Measurements from ENCODE around the gene GRIA3.

GRIA3 gene

DNA sequence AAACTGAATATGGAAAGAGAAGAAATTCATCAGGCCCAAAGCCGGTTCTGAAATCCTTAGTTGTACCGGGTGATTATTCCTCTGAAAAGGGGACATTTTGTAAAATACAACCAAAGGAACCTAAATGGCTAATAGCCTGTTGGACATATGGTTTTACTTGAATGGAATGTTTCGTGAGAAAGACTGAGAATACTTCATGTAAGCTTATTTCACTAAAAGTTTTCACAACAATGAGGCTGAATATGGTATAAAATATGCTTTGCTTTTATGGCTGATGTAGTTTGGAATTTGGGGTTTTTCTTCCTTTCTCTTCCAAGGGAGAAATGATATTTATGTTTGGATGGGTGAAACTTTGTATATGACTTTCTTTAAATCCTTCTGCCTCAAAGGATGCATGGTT is 2.7 kb downstream of the GRIA3 start:
- DNase-seq (ENCODE audit: low read depth) = no peak

DNA sequence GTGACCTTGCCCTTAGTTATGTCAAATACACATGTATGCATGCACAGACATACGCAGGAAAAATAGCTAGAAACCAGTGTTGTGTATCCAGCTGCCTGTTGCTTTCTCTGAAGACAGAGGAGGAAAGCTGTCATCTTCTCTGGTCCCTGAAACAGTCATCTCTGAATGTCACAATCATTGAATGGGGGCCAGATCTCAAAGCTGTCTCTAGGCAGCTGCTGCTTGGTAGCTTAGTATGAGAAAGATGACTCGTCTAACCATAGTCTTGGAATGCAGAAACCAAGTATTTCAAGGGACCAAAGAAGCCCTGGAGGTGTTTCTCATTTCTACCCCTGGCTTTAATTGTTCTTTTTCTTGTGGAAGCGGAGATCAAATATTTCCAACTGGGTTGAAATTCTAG is 4.0 kb downstream of the GRIA3 start:
- in situ Hi-C loops (cut with HindIII; ENCODE audit: low sequenced_read_pairs) = no loop called here
- no peak overlapping the region for H3K4me3 ChIP-seq (ENCODE audit: low read depth, low read length)
- TF ChIP-seq, protein P1, sequence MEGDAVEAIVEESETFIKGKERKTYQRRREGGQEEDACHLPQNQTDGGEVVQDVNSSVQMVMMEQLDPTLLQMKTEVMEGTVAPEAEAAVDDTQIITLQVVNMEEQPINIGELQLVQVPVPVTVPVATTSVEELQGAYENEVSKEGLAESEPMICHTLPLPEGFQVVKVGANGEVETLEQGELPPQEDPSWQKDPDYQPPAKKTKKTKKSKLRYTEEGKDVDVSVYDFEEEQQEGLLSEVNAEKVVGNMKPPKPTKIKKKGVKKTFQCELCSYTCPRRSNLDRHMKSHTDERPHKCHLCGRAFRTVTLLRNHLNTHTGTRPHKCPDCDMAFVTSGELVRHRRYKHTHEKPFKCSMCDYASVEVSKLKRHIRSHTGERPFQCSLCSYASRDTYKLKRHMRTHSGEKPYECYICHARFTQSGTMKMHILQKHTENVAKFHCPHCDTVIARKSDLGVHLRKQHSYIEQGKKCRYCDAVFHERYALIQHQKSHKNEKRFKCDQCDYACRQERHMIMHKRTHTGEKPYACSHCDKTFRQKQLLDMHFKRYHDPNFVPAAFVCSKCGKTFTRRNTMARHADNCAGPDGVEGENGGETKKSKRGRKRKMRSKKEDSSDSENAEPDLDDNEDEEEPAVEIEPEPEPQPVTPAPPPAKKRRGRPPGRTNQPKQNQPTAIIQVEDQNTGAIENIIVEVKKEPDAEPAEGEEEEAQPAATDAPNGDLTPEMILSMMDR (IDR thresholded peaks at IDR 0.05; ENCODE audit: low read depth, low read length, missing control alignments) = no peak
- no peak for DNase-seq (ENCODE audit: low read depth)

More for the DNA sequence above, 2.7 kb downstream of the GRIA3 start:
- TF ChIP-seq, protein P1 (IDR thresholded peaks at IDR 0.05; ENCODE audit: low read depth, low read length, missing control alignments) = no peak
- no peak overlapping the region for H3K4me3 ChIP-seq (ENCODE audit: low read depth, low read length)
- in situ Hi-C loops (cut with HindIII; ENCODE audit: low sequenced_read_pairs) = no loop called here

DNA sequence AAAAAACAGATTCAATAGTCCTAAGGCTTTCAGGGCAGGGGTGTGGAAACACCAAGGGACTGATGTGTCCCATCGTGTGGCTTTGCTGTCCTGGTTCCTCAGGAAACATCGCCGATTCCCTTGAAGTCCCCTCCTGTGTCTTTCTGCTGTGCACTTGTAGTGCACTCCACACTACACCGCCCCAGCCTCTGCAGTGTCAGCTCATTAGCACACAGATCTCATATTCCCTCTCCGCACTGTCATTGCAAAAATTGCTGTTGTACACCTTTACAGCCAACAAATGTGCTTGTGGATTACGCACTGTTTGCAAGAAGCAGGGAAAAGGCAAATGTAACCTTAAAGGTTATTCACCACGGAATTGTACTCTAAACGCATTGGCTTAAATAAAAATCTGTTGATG is 5.3 kb downstream of the GRIA3 start:
- TF ChIP-seq, protein P1 (IDR thresholded peaks at IDR 0.05; ENCODE audit: low read depth, low read length, missing control alignments) = no peak
- in situ Hi-C loops (cut with HindIII; ENCODE audit: low sequenced_read_pairs) = no loop called here
- no peak overlapping the region for H3K4me3 ChIP-seq (ENCODE audit: low read depth, low read length)
- no peak for DNase-seq (ENCODE audit: low read depth)

DNA sequence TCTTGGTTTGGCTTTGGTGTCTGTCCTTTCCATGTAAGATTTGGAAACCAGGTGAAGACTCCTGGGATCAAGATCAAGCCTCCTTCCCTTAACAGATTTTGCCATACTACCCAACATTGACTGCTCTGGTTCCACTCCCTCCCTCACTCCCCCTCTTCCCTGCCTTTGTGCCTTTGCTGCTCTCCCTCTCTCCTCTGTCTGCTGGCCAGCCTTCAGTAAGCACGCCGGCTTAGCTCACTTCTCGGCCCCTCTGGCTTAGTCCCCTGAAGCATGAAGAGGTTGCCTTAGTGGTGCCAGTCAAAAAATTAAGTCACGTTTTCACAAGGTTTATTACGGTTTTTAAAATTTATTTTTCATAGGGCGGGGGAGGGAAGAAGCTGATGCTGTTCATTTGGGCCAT is 6.0 kb downstream of the GRIA3 start:
- no peak for DNase-seq (ENCODE audit: low read depth)
- in situ Hi-C loops (cut with HindIII; ENCODE audit: low sequenced_read_pairs) = no loop called here
- TF ChIP-seq, protein P1 (IDR thresholded peaks at IDR 0.05; ENCODE audit: low read depth, low read length, missing control alignments) = no peak
- H3K4me3 ChIP-seq (ENCODE audit: low read depth, low read length) = no peak overlapping the region

DNA sequence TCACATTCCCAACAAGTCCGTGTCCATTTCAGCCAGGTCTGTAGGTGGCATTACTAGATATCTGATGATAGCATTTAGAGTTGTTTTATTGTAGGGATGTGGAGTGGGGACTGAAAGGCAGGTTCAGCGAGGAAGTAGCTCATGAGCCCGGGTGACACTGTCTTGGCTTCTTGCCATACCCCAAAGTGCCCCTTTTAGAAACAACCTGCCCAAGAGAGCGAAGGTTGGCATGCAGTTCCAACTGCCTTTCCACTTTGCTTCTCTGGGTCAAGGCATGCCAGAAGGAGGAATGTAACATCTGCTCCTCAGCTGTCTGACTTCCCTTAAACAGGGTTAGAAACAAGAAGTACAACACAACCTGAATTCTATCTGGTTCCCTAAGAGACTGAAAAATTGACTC is 9.0 kb downstream of the GRIA3 start:
- in situ Hi-C loops (cut with HindIII; ENCODE audit: low sequenced_read_pairs) = no loop called here
- no peak overlapping the region for H3K4me3 ChIP-seq (ENCODE audit: low read depth, low read length)
- TF ChIP-seq, protein P1 (IDR thresholded peaks at IDR 0.05; ENCODE audit: low read depth, low read length, missing control alignments) = no peak
- no peak for DNase-seq (ENCODE audit: low read depth)

DNA sequence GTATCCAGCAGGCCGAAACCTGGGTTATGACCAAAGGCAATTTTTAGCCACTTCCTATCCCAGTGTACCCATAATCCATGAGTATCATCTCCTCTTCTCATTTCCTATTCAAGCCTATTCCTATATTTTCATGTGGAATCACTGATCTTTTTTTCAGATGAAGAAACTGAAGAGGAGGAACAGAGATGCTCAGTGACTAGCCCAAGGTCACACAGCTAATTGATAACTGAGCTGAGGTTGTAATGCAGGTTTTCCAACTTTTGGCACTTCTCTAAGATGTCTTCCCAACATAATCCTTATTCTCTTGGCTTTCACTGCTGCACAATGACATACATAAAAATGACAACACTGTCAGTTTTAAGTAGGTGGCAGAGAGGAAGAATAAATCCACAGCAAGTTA is 15.3 kb downstream of the GRIA3 start:
- no peak overlapping the region for H3K4me3 ChIP-seq (ENCODE audit: low read depth, low read length)
- TF ChIP-seq, protein P1 (IDR thresholded peaks at IDR 0.05; ENCODE audit: low read depth, low read length, missing control alignments) = no peak
- DNase-seq (ENCODE audit: low read depth) = no peak
- in situ Hi-C loops (cut with HindIII; ENCODE audit: low sequenced_read_pairs) = no loop called here

DNA sequence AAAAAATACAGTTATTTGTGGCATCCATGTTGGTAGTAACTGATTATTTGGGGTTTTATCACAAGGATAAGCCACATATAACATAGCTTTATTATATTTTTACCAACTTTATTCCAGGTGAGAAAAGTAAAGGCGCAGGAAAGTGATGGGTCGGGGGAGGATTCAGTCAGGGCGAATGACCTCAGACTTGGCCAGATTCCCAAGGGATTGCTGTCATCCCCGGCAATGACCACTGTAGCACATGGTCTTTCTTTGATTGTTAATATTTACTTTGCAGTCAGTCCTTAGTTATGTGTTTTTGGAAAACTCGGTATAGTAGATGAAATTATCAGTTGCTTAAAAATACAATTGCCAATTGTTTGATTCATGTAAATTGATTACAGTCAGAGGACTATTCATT is 17.6 kb downstream of the GRIA3 start:
- no peak for DNase-seq (ENCODE audit: low read depth)
- in situ Hi-C loops (cut with HindIII; ENCODE audit: low sequenced_read_pairs) = no loop called here
- H3K4me3 ChIP-seq (ENCODE audit: low read depth, low read length) = no peak overlapping the region
- TF ChIP-seq, protein P1 (IDR thresholded peaks at IDR 0.05; ENCODE audit: low read depth, low read length, missing control alignments) = no peak
